ENCODE data around the gene DCLK1.

The DCLK1 gene

GRCh38 chr13:36094478-36094877 is 36.7 kb downstream of the DCLK1 start:
- H3K4me3 ChIP-seq (replicated peaks in 1 of 2; ENCODE audit: low read depth in 2 of 2, low read length in 2 of 2), result no peak overlapping the region
- no peak for DNase-seq (ENCODE audit: low read depth in 2 of 2)
- TF ChIP-seq, protein P1, sequence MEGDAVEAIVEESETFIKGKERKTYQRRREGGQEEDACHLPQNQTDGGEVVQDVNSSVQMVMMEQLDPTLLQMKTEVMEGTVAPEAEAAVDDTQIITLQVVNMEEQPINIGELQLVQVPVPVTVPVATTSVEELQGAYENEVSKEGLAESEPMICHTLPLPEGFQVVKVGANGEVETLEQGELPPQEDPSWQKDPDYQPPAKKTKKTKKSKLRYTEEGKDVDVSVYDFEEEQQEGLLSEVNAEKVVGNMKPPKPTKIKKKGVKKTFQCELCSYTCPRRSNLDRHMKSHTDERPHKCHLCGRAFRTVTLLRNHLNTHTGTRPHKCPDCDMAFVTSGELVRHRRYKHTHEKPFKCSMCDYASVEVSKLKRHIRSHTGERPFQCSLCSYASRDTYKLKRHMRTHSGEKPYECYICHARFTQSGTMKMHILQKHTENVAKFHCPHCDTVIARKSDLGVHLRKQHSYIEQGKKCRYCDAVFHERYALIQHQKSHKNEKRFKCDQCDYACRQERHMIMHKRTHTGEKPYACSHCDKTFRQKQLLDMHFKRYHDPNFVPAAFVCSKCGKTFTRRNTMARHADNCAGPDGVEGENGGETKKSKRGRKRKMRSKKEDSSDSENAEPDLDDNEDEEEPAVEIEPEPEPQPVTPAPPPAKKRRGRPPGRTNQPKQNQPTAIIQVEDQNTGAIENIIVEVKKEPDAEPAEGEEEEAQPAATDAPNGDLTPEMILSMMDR (IDR thresholded peaks at IDR 0.05; ENCODE audit: low read depth, low read length), result no peak

DNA sequence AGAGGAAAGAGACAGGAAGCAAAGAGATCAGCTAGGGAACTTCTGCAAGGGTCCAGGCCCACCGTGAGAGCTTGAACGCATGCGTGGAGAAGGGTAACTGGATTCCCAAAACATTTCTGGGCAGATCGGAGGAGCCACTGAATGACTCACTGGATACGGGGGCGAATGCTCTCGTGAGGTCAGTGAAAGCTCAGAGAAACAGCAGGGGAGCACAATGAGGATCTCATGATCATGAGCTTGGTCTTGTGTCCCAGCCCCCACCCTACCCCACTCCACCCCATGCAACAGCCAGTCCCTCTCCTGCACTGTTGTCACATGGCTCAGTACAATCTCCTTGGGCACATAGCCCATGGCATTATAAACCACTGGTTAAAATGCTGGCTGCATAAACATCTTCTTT is 40.6 kb downstream of the DCLK1 start:
- no peak for DNase-seq (ENCODE audit: low read depth in 2 of 2)
- H3K4me3 ChIP-seq (replicated peaks in 1 of 2; ENCODE audit: low read depth in 2 of 2, low read length in 2 of 2), result no peak overlapping the region
- TF ChIP-seq, protein P1 (IDR thresholded peaks at IDR 0.05; ENCODE audit: low read depth, low read length), result no peak

- no peak for DNase-seq (ENCODE audit: low read depth in 2 of 2)
- TF ChIP-seq, protein P1 (IDR thresholded peaks at IDR 0.05; ENCODE audit: low read depth, low read length), result no peak
- no peak overlapping the region for H3K4me3 ChIP-seq (replicated peaks in 1 of 2; ENCODE audit: low read depth in 2 of 2, low read length in 2 of 2)
Observed at GRCh38 chr13:36089130-36089647, 42.0 kb downstream of the DCLK1 start.

DNA sequence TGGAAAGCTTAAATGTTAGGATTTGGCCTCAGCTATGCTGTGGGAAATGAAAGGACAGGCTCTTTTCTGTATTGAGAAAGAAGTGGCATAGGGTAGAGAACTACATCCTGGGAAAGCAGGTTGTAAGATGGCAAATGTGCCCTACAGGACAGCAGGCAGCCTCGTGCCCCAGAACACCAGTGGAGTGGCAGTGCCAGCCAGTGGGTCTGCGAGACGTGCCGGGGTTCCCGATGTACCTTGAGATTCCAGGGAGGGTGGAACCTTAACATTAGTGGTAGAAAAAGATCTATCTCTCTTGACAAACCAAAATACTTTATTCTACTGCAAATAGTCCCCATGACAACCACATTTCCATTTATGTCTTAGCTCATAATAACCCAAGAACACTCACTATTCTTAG is 42.7 kb downstream of the DCLK1 start:
- no peak overlapping the region for H3K4me3 ChIP-seq (replicated peaks in 1 of 2; ENCODE audit: low read depth in 2 of 2, low read length in 2 of 2)
- TF ChIP-seq, protein P1 (IDR thresholded peaks at IDR 0.05; ENCODE audit: low read depth, low read length), result no peak
- DNase-seq (ENCODE audit: low read depth in 2 of 2), result no peak

DNA sequence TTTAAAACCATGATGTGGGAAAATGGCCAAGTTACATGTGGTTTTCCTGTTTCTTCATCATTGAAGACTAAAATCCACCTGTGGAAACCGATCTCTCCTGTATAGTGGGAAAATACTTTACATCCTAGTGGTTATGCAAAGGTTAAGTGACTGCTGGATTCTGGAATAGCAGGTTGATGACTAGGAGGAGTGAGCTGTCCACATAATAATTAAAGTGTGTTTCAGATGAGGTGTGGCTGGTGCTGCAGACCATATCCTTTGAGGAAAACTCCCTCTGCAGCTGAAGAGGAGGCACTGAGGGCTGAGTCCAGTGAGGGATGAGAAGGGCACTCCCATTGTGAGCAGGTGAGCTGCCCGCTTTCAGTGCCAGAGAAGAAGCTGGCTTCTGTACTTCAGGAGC is 43.2 kb downstream of the DCLK1 start:
- TF ChIP-seq, protein P1 (IDR thresholded peaks at IDR 0.05; ENCODE audit: low read depth, low read length), result no peak
- no peak for DNase-seq (ENCODE audit: low read depth in 2 of 2)
- H3K4me3 ChIP-seq (replicated peaks in 1 of 2; ENCODE audit: low read depth in 2 of 2, low read length in 2 of 2), result no peak overlapping the region

DNA sequence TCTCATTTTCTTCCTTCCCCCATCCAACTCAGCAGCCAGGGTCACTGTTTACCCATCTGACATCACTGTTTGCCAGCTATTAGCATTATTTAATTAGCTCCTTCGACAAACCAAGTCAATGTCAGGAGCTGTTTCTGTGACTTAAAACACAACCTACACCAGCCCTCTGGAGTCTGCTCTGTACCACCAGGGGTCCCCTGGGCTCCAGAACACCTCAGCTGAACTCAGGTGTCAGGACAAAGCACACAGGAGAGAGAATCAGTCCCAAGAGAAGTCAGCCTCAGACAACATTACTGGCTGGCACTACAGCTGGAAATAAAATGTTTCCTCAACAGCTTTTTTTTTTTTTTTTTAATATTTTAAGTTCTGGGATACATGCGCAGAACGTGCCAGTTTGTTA is 45.1 kb downstream of the DCLK1 start:
- no peak for DNase-seq (ENCODE audit: low read depth in 2 of 2)

More for the DNA sequence above, 45.1 kb downstream of the DCLK1 start:
- TF ChIP-seq, protein P1 (IDR thresholded peaks at IDR 0.05; ENCODE audit: low read depth, low read length), result no peak
- H3K4me3 ChIP-seq (replicated peaks in 1 of 2; ENCODE audit: low read depth in 2 of 2, low read length in 2 of 2), result no peak overlapping the region
